BLaER1 (cell line): ENCODE results near the gene BATF.

Experiments
- H3K27ac ChIP-seq: shearing (Covaris generic); formaldehyde crosslinking; 2 replicates; pipeline ENCODE4 v1.8.1; 2022
- H3K27me3 ChIP-seq: shearing (Covaris generic); formaldehyde crosslinking; 2 replicates; pipeline ENCODE4 v1.8.1; 2022
- H3K36me3 ChIP-seq: shearing (Covaris generic); formaldehyde crosslinking; 2 replicates; pipeline ENCODE4 v1.8.1; 2022
- H3K4me1 ChIP-seq: shearing (Covaris generic); formaldehyde crosslinking; 2 replicates; pipeline ENCODE4 v1.8.1; 2022
- H3K4me2 ChIP-seq: shearing (Covaris generic); formaldehyde crosslinking; 2 replicates; pipeline ENCODE4 v1.8.1; 2022
- H3K4me3 ChIP-seq: shearing (Covaris generic); formaldehyde crosslinking; 2 replicates; pipeline ENCODE4 v1.8.1; 2022
- H3K9ac ChIP-seq: shearing (Covaris generic); formaldehyde crosslinking; 2 replicates; pipeline ENCODE4 v1.8.1; 2022
- H3K9me3 ChIP-seq: shearing (Covaris generic); formaldehyde crosslinking; 2 replicates; pipeline ENCODE4 v1.8.1; 2022
- H4K20me1 ChIP-seq: shearing (Covaris generic); formaldehyde crosslinking; 2 replicates; pipeline ENCODE4 v1.8.1; 2022
- Cebpa-rat ChIP-seq: shearing (Covaris generic); IDR thresholded peaks from 2 replicates; pipeline ENCODE4 v1.8.1; 2022

Gene BATF

GRCh38 chr14:75589931-75590330 is 67.7 kb downstream of the BATF start:
- H3K4me1 ChIP-seq: peaks cover 19% of the 10 kb centered on the region
- H3K36me3 ChIP-seq: no peaks in the 10 kb centered on the region
- no peak for TF ChIP-seq Cebpa-rat
- peaks cover 26% of the 10 kb centered on the region for H3K9me3 ChIP-seq
- no peak overlapping the region for H3K27ac ChIP-seq
- no peaks in the 10 kb centered on the region for H3K27me3 ChIP-seq
- H3K4me3 ChIP-seq: no peak overlapping the region
- H3K4me2 ChIP-seq: peak overlapping the region; percentile 18
- H3K9ac ChIP-seq: no peak overlapping the region
- no peaks in the 10 kb centered on the region for H4K20me1 ChIP-seq

- Histone ChIP-seq H3K4me1 (peaks cover 19% of the 10 kb centered on the region), H3K4me2 (no peak overlapping the region), H3K36me3 (no peaks in the 10 kb centered on the region), H4K20me1 (no peaks in the 10 kb centered on the region), H3K27me3 (no peaks in the 10 kb centered on the region), H3K9me3 (peaks cover 26% of the 10 kb centered on the region), H3K9ac (no peak overlapping the region), H3K4me3 (no peak overlapping the region), H3K27ac (no peak overlapping the region)
- no peak for TF ChIP-seq Cebpa-rat
Observed at GRCh38 chr14:75591331-75591946, 69.2 kb downstream of the BATF start.

- Histone ChIP-seq H3K27me3 (no peaks in the 10 kb centered on the region), H3K4me3 (no peak overlapping the region), H3K27ac (no peak overlapping the region), H3K9ac (no peak overlapping the region), H3K36me3 (no peaks in the 10 kb centered on the region), H3K4me1 (peaks cover 19% of the 10 kb centered on the region), H3K4me2 (no peak overlapping the region), H3K9me3 (peaks cover 26% of the 10 kb centered on the region), H4K20me1 (no peaks in the 10 kb centered on the region)
- no peak for TF ChIP-seq Cebpa-rat
Observed at GRCh38 chr14:75591987-75592575, 69.8 kb downstream of the BATF start.

GRCh38 chr14:75595226-75595625 is 73.0 kb downstream of the BATF start:
- Histone ChIP-seq H4K20me1 (no peaks in the 10 kb centered on the region), H3K4me2 (no peak overlapping the region), H3K9ac (no peak overlapping the region), H3K4me3 (no peak overlapping the region), H3K27me3 (no peaks in the 10 kb centered on the region), H3K9me3 (peaks cover 26% of the 10 kb centered on the region), H3K4me1 (peaks cover 11% of the 10 kb centered on the region), H3K36me3 (no peaks in the 10 kb centered on the region), H3K27ac (no peak overlapping the region)
- TF ChIP-seq Cebpa-rat: no peak
